ENCODE data around the gene TBL1XR1. TPM values are rescaled to one million over a fixed set of nuclear protein-coding genes. Genes with fewer than 3 reads are reported as not detected.

TBL1XR1 gene
- total RNA-seq, 1 experiment from 2014 or later: 180 TPM

DNA sequence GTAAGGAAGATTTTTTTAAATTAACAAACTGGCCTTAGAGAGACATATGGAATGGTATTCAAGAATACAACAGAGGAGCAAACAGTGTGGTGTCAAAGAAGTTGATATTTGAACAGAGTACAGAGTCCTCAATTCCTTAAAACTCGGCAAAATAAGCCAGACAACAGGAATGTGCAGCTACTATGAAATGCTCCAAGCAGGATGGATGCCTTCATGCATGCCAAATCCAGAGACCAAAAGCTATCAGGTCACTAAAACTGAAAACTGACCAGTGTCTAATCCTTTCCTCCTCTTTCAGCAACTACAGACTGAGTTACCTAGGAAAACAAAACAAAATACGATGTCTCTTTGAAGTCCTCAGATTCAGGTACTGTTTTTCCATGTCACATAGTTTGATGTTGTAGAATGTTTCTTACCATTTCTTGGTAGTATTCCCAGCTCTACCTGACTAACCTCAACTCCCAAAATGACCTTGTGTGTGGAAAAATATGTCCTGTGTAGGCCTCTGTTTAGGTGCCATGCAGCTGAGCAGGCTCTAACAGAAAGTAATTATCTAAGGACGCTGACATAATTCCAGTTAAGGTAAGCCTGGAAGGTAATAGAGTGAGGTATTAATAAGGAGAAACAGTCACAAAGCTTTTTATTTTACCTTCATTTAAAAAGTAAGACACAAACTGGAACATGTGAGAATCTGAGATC, 46.9 kb downstream of the TBL1XR1 start:
- no peaks in the 10 kb centered on the region; the same call in 1 of the 2 replicates for H3K9me2 ChIP-seq (ENCODE audit: insufficient read depth)
- H3K27me3 ChIP-seq (ENCODE audit: insufficient read depth, low read length): no peaks in the 10 kb centered on the region
- H3K79me2 ChIP-seq (ENCODE audit: insufficient read depth, low read length): peaks cover 100% of the 10 kb centered on the region
- ATAC-seq (peak; percentile 14; the same call in 1 of the 2 replicates), DNase-seq (ENCODE audit: low read depth, low spot score) (no peak)
- peak overlapping the region; percentile 54; the same call in 1 of the 2 replicates for H3K4me2 ChIP-seq (ENCODE audit: low read length)
- no peak overlapping the region for H2AFZ ChIP-seq (ENCODE audit: low read depth, low read length, poor library complexity, severe bottlenecking)
- ChIA-PET POLR2A (interaction anchor here (1.1 kb wide), 1 partner anchor 210 kb away, joined by 3 read pairs; no protein-coding TSS in a partner anchor), CTCF (no interaction called here), RAD21 (ENCODE audit: low non-redundant PET in 1 of 2, low total read pairs in 2 of 2, uncharacterized antibody in 2 of 2, unreplicated experiment in 2 of 2) (no interaction called here)
- H3K4me1 ChIP-seq (ENCODE audit: control insufficient read depth in 1 of 2, insufficient read depth in 2 of 2, low read length in 2 of 2): peaks cover 29 to 31% of the 10 kb centered on the region in 2 experiments
- H4K20me1 ChIP-seq (ENCODE audit: insufficient read depth): peaks cover 34% of the 10 kb centered on the region; the same call in 1 of the 2 replicates
- no peak overlapping the region for H3K4me3 ChIP-seq (replicated peaks in 1 of 2; ENCODE audit: low read depth in 1 of 2, low read length in 2 of 2)
- peak overlapping the region; percentile 17; the same call in 1 of the 2 replicates for H3K27ac ChIP-seq (ENCODE audit: low read depth, low read length)
- no peaks in the 10 kb centered on the region for H3K36me3 ChIP-seq (ENCODE audit: control insufficient read depth in 1 of 2, insufficient read depth in 2 of 2, low read length in 2 of 2)
- intact Hi-C loops (cut with micrococcal nuclease): no loop called here
- H3K9me3 ChIP-seq (ENCODE audit: control insufficient read depth in 1 of 2, insufficient read depth in 1 of 2, low read depth in 1 of 2, low read length in 2 of 2): no peaks in the 10 kb centered on the region
- no peak for TF ChIP-seq POLR2A (IDR thresholded peaks at IDR 0.05; ENCODE audit: borderline replicate concordance, extremely low read depth, insufficient read depth, insufficient read length)
- TF ChIP-seq YY1 (IDR thresholded peaks at IDR 0.05; ENCODE audit: extremely low read depth, insufficient replicate concordance, low read depth, low read length): no peak
- TF ChIP-seq JUND (IDR thresholded peaks at IDR 0.05): no peak
- TF ChIP-seq, protein P1, sequence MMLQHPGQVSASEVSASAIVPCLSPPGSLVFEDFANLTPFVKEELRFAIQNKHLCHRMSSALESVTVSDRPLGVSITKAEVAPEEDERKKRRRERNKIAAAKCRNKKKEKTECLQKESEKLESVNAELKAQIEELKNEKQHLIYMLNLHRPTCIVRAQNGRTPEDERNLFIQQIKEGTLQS (IDR thresholded peaks at IDR 0.05): no peak
- TF ChIP-seq ZNF274 (IDR thresholded peaks at IDR 0.05; ENCODE audit: low read depth, low read length): no peak
- TF ChIP-seq, protein P2, sequence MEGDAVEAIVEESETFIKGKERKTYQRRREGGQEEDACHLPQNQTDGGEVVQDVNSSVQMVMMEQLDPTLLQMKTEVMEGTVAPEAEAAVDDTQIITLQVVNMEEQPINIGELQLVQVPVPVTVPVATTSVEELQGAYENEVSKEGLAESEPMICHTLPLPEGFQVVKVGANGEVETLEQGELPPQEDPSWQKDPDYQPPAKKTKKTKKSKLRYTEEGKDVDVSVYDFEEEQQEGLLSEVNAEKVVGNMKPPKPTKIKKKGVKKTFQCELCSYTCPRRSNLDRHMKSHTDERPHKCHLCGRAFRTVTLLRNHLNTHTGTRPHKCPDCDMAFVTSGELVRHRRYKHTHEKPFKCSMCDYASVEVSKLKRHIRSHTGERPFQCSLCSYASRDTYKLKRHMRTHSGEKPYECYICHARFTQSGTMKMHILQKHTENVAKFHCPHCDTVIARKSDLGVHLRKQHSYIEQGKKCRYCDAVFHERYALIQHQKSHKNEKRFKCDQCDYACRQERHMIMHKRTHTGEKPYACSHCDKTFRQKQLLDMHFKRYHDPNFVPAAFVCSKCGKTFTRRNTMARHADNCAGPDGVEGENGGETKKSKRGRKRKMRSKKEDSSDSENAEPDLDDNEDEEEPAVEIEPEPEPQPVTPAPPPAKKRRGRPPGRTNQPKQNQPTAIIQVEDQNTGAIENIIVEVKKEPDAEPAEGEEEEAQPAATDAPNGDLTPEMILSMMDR (IDR thresholded peaks at IDR 0.05 in 2 of 3, conservative IDR thresholded peaks at IDR 0.05 in 1 of 3; ENCODE audit: borderline replicate concordance in 1 of 3, insufficient read depth in 1 of 3, low read depth in 2 of 3, low read length in 2 of 3): no peak
- no peak for TF ChIP-seq CBX3 (IDR thresholded peaks at IDR 0.05; ENCODE audit: low read depth)
- no peak for TF ChIP-seq SIN3A (IDR thresholded peaks at IDR 0.05; ENCODE audit: low read depth)
- TF ChIP-seq EGR1 (IDR thresholded peaks at IDR 0.05; ENCODE audit: low read depth): no peak
- TF ChIP-seq FOSL1 (IDR thresholded peaks at IDR 0.05; ENCODE audit: low read depth): no peak
- TF ChIP-seq RAD21 (IDR thresholded peaks at IDR 0.05; ENCODE audit: low read depth): no peak
- TF ChIP-seq ELF1 (IDR thresholded peaks at IDR 0.05; ENCODE audit: borderline replicate concordance, low read depth): no peak
- TF ChIP-seq, protein P3, sequence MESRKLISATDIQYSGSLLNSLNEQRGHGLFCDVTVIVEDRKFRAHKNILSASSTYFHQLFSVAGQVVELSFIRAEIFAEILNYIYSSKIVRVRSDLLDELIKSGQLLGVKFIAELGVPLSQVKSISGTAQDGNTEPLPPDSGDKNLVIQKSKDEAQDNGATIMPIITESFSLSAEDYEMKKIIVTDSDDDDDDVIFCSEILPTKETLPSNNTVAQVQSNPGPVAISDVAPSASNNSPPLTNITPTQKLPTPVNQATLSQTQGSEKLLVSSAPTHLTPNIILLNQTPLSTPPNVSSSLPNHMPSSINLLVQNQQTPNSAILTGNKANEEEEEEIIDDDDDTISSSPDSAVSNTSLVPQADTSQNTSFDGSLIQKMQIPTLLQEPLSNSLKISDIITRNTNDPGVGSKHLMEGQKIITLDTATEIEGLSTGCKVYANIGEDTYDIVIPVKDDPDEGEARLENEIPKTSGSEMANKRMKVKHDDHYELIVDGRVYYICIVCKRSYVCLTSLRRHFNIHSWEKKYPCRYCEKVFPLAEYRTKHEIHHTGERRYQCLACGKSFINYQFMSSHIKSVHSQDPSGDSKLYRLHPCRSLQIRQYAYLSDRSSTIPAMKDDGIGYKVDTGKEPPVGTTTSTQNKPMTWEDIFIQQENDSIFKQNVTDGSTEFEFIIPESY (IDR thresholded peaks at IDR 0.05; ENCODE audit: extremely low read depth, insufficient replicate concordance, low read length): no peak
- no peak for TF ChIP-seq TCF7L2 (IDR thresholded peaks at IDR 0.05; ENCODE audit: borderline replicate concordance, extremely low read depth, insufficient read depth, insufficient read length)
- no TSS peak for BruUV-seq (replicated peaks)
- 0 out of 2 replicates have a peak overlapping the region, but pooled peaks have one; percentile 22 for H3K9ac ChIP-seq (ENCODE audit: low read length)

All from HCT116 (cell line).